ENCODE results near the gene PCMTD2. TPM values are rescaled to one million over a fixed set of nuclear protein-coding genes. Genes with fewer than 3 reads are reported as not detected.

Gene PCMTD2
- polyA plus RNA-seq, result 35.7 TPM

- H3K4me1 Mint-ChIP-seq, result peaks cover 29 to 43% (median 32%) of the 10 kb centered on the region in 3 donors
- peaks cover 4% of the 10 kb centered on the region for H3K27me3 Mint-ChIP-seq
- peaks cover 8% of the 10 kb centered on the region for H3K36me3 Mint-ChIP-seq
- peak within 1 kb of the TSS; percentile 83 to 93 (median 86) for H3K27ac Mint-ChIP-seq
- H3K9me3 Mint-ChIP-seq, result no peaks in the 10 kb centered on the region
- peak within 1 kb of the TSS; percentile 90 to 97 (median 94) for H3K4me3 Mint-ChIP-seq
Observed at GRCh38 chr20:64255361-64256281, at the start of gene PCMTD2. TSS of gene PCMTD2 (plus strand) at chr20:64255748. CDS start at chr20:64259966, 4,218 bp downstream.

- Mint-ChIP-seq H3K4me3 (no peak overlapping the region), H3K36me3 (no peaks in the 10 kb centered on the region), H3K9me3 (peaks cover 0 to 2% (median 0%) of the 10 kb centered on the region in 3 donors), H3K27ac (no peak overlapping the region), H3K27me3 (peaks cover 3% of the 10 kb centered on the region), H3K4me1 (no peaks in the 10 kb centered on the region)
Observed at GRCh38 chr20:64206614-64207013, 48.9 kb upstream of the PCMTD2 start.

GRCh38 chr20:64207641-64208590 lies 47.6 kb upstream of the PCMTD2 start:
- H3K4me1 Mint-ChIP-seq, result no peaks in the 10 kb centered on the region
- H3K27me3 Mint-ChIP-seq, result peaks cover 2% of the 10 kb centered on the region
- peaks cover 0 to 2% (median 0%) of the 10 kb centered on the region in 3 donors for H3K9me3 Mint-ChIP-seq
- H3K36me3 Mint-ChIP-seq, result no peaks in the 10 kb centered on the region
- H3K27ac Mint-ChIP-seq, result no peak overlapping the region
- H3K4me3 Mint-ChIP-seq, result no peak overlapping the region

- Mint-ChIP-seq H3K27me3 (peaks cover 2% of the 10 kb centered on the region), H3K36me3 (no peaks in the 10 kb centered on the region), H3K27ac (no peak overlapping the region), H3K4me1 (no peaks in the 10 kb centered on the region), H3K4me3 (no peak overlapping the region), H3K9me3 (peaks cover 0 to 2% (median 0%) of the 10 kb centered on the region in 3 donors)
Observed at GRCh38 chr20:64209148-64209547, 46.4 kb upstream of the PCMTD2 start.

GRCh38 chr20:64210656-64211369 lies 44.7 kb upstream of the PCMTD2 start:
- no peaks in the 10 kb centered on the region for H3K36me3 Mint-ChIP-seq
- H3K4me3 Mint-ChIP-seq, result no peak overlapping the region
- H3K4me1 Mint-ChIP-seq, result no peaks in the 10 kb centered on the region
- peaks cover 0 to 2% (median 0%) of the 10 kb centered on the region in 3 donors for H3K9me3 Mint-ChIP-seq
- peaks cover 2% of the 10 kb centered on the region for H3K27me3 Mint-ChIP-seq
- no peak overlapping the region for H3K27ac Mint-ChIP-seq

GRCh38 chr20:64211874-64212658 lies 43.5 kb upstream of the PCMTD2 start:
- no peaks in the 10 kb centered on the region for H3K9me3 Mint-ChIP-seq
- no peaks in the 10 kb centered on the region for H3K36me3 Mint-ChIP-seq
- H3K27ac Mint-ChIP-seq, result no peak overlapping the region
- no peaks in the 10 kb centered on the region for H3K4me1 Mint-ChIP-seq
- peaks cover 2% of the 10 kb centered on the region for H3K27me3 Mint-ChIP-seq
- H3K4me3 Mint-ChIP-seq, result no peak overlapping the region

- Mint-ChIP-seq H3K27me3 (peaks cover 2% of the 10 kb centered on the region), H3K9me3 (no peaks in the 10 kb centered on the region)
Observed at GRCh38 chr20:64212755-64213154, 42.8 kb upstream of the PCMTD2 start.

GRCh38 chr20:64214113-64214512 lies 41.4 kb upstream of the PCMTD2 start:
- Mint-ChIP-seq H3K9me3 (no peaks in the 10 kb centered on the region), H3K4me1 (no peaks in the 10 kb centered on the region)

More at GRCh38 chr20:64212755-64213154, 42.8 kb upstream of the PCMTD2 start:
- H3K4me3 Mint-ChIP-seq, result no peak overlapping the region
- H3K27ac Mint-ChIP-seq, result no peak overlapping the region
- H3K36me3 Mint-ChIP-seq, result no peaks in the 10 kb centered on the region
- no peaks in the 10 kb centered on the region for H3K4me1 Mint-ChIP-seq

GRCh38 chr20:64214952-64215351 lies 40.6 kb upstream of the PCMTD2 start:
- no peaks in the 10 kb centered on the region for H3K4me1 Mint-ChIP-seq
- no peaks in the 10 kb centered on the region for H3K36me3 Mint-ChIP-seq
- H3K27me3 Mint-ChIP-seq, result peaks cover 2% of the 10 kb centered on the region
- H3K27ac Mint-ChIP-seq, result no peak overlapping the region
- peak overlapping the region in 1 of 4 donors; percentile 67 for H3K4me3 Mint-ChIP-seq
- no peaks in the 10 kb centered on the region for H3K9me3 Mint-ChIP-seq

More at GRCh38 chr20:64214113-64214512, 41.4 kb upstream of the PCMTD2 start:
- Mint-ChIP-seq H3K36me3 (no peaks in the 10 kb centered on the region), H3K27me3 (peaks cover 2% of the 10 kb centered on the region), H3K27ac (no peak overlapping the region), H3K4me3 (no peak overlapping the region)

- no peak overlapping the region for H3K4me3 Mint-ChIP-seq
- no peaks in the 10 kb centered on the region for H3K36me3 Mint-ChIP-seq
- H3K4me1 Mint-ChIP-seq, result no peaks in the 10 kb centered on the region
- H3K27ac Mint-ChIP-seq, result no peak overlapping the region
- peaks cover 2% of the 10 kb centered on the region for H3K27me3 Mint-ChIP-seq
- no peaks in the 10 kb centered on the region for H3K9me3 Mint-ChIP-seq
Observed at GRCh38 chr20:64216036-64216435, 39.5 kb upstream of the PCMTD2 start.

GRCh38 chr20:64216910-64217309 lies 38.6 kb upstream of the PCMTD2 start:
- no peak overlapping the region for H3K4me3 Mint-ChIP-seq
- H3K4me1 Mint-ChIP-seq, result no peaks in the 10 kb centered on the region
- H3K27ac Mint-ChIP-seq, result no peak overlapping the region
- no peaks in the 10 kb centered on the region for H3K9me3 Mint-ChIP-seq
- H3K27me3 Mint-ChIP-seq, result peaks cover 2% of the 10 kb centered on the region
- peaks cover 5% of the 10 kb centered on the region for H3K36me3 Mint-ChIP-seq

- Mint-ChIP-seq H3K27ac (no peak overlapping the region), H3K27me3 (peaks cover 2% of the 10 kb centered on the region), H3K4me1 (no peaks in the 10 kb centered on the region), H3K4me3 (no peak overlapping the region), H3K36me3 (peaks cover 5% of the 10 kb centered on the region), H3K9me3 (no peaks in the 10 kb centered on the region)
Observed at GRCh38 chr20:64217539-64218221, 37.9 kb upstream of the PCMTD2 start.

GRCh38 chr20:64219202-64219601 lies 36.3 kb upstream of the PCMTD2 start:
- Mint-ChIP-seq H3K9me3 (no peaks in the 10 kb centered on the region), H3K27me3 (peaks cover 3% of the 10 kb centered on the region), H3K27ac (no peak overlapping the region), H3K36me3 (peaks cover 5% of the 10 kb centered on the region), H3K4me1 (peaks cover 0 to 2% (median 0%) of the 10 kb centered on the region in 3 donors), H3K4me3 (no peak overlapping the region)
